ENCODE results near the gene EXOC7. TPM values are rescaled to one million over a fixed set of nuclear protein-coding genes. Genes with fewer than 3 reads are reported as not detected.
A peak's percentile ranks its signal among the peaks of the same experiment; 100 is the strongest.
"Not testable (repeated sequence)": the region's sequence is repeated elsewhere in the genome, so short reads cannot be mapped to it uniquely, and the experiment has no call there.

EXOC7 gene
- total RNA-seq, 1 donor from 2014 or later = 80.1 TPM

GRCh38 chr17:76063875-76064546 lies 39.6 kb downstream of the EXOC7 start:
- no peak for DNase-seq (ENCODE audit: low read depth)
- no peak for TF ChIP-seq CTCF (IDR thresholded peaks at IDR 0.05; ENCODE audit: insufficient read depth, low read length, poor library complexity, severe bottlenecking)
- Histone ChIP-seq H3K4me3 (ENCODE audit: low read depth, low read length) (no peak overlapping the region), H3K36me3 (ENCODE audit: control insufficient read depth, insufficient read depth, low read length) (peaks cover 5% of the 10 kb centered on the region), H3K27me3 (ENCODE audit: control insufficient read depth, insufficient read depth, low read length) (no peaks in the 10 kb centered on the region)

GRCh38 chr17:76058264-76058663 lies 45.3 kb downstream of the EXOC7 start:
- H3K36me3 ChIP-seq (ENCODE audit: control insufficient read depth, insufficient read depth, low read length) = not testable (repeated sequence)

DNA sequence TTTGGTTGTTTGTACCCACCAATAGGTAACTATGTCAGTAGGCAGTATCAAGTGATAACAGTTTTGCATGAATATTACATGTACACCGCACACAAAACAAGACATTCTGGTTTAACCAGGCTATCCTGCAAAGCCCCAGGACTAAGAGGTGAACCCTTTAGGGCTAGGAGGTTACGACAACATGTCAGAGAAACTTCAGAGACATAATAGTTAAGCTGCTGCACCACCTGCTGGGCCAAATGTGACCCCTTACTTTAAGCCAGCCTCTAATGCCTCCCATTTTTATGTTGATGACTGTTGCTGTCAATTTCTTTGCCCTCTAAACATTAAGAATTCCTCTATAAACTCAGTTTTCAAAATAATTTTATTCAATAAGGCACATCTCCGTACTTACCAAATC lies 46.7 kb downstream of the EXOC7 start:
- TF ChIP-seq CTCF (IDR thresholded peaks at IDR 0.05; ENCODE audit: insufficient read depth, low read length, poor library complexity, severe bottlenecking) = peak; percentile 9
- H3K36me3 ChIP-seq (ENCODE audit: control insufficient read depth, insufficient read depth, low read length) = peaks cover 2% of the 10 kb centered on the region
- H3K27me3 ChIP-seq (ENCODE audit: control insufficient read depth, insufficient read depth, low read length) = no peaks in the 10 kb centered on the region
- no peak for DNase-seq (ENCODE audit: low read depth)
- no peak overlapping the region for H3K4me3 ChIP-seq (ENCODE audit: low read depth, low read length)

More at GRCh38 chr17:76058264-76058663, 45.3 kb downstream of the EXOC7 start:
- not testable (repeated sequence) for DNase-seq (ENCODE audit: low read depth); H3K4me3 ChIP-seq (ENCODE audit: low read depth, low read length); H3K27me3 ChIP-seq (ENCODE audit: control insufficient read depth, insufficient read depth, low read length)

GRCh38 chr17:76054112-76054476 lies 49.5 kb downstream of the EXOC7 start:
- DNase-seq (ENCODE audit: low read depth) = peak; percentile 51
- Histone ChIP-seq H3K36me3 (ENCODE audit: control insufficient read depth, insufficient read depth, low read length) (peaks cover 4% of the 10 kb centered on the region), H3K27me3 (ENCODE audit: control insufficient read depth, insufficient read depth, low read length) (no peaks in the 10 kb centered on the region), H3K4me3 (ENCODE audit: low read depth, low read length) (no peak overlapping the region)
- TF ChIP-seq CTCF (IDR thresholded peaks at IDR 0.05; ENCODE audit: insufficient read depth, low read length, poor library complexity, severe bottlenecking) = no peak

- Histone ChIP-seq H3K36me3 (ENCODE audit: control insufficient read depth, insufficient read depth, low read length) (peaks cover 4% of the 10 kb centered on the region), H3K4me3 (ENCODE audit: low read depth, low read length) (no peak overlapping the region)
These were observed 50.1 kb downstream of the EXOC7 start for GRCh38 chr17:76053246-76054111.

More at GRCh38 chr17:76053246-76054111, 50.1 kb downstream of the EXOC7 start:
- no peaks in the 10 kb centered on the region for H3K27me3 ChIP-seq (ENCODE audit: control insufficient read depth, insufficient read depth, low read length)
- DNase-seq (ENCODE audit: low read depth) = peak; percentile 58
- no peak for TF ChIP-seq CTCF (IDR thresholded peaks at IDR 0.05; ENCODE audit: insufficient read depth, low read length, poor library complexity, severe bottlenecking)
